GM12878 (cell line): ENCODE data around the gene PDE11A.

Experiments
- CTCF ChIP-seq, 3 experiments: IDR thresholded peaks in 2 of 3; conservative IDR thresholded peaks in 1 of 3; 2 replicates each; pipeline ENCODE4 v1.5.1; 2011; ENCODE audit warnings: low read depth in 3 of 3, low read length in 3 of 3, mild to moderate bottlenecking in 3 of 3, control low read depth in 2 of 3, moderate library complexity in 2 of 3, inconsistent platforms in 1 of 3, mixed read lengths in 1 of 3; ENCODE audit not compliant: control insufficient read depth in 2 of 3, insufficient read depth in 1 of 3; ENCODE audit errors: extremely low read depth in 1 of 3
- MYC ChIP-seq: IDR thresholded peaks from 2 replicates; pipeline ENCODE4 v1.6.1; 2011; ENCODE audit warnings: mild to moderate bottlenecking, low read length, moderate library complexity, inconsistent platforms; ENCODE audit not compliant: insufficient read depth, insufficient replicate concordance, insufficient read length, severe bottlenecking
- POLR2A ChIP-seq: IDR thresholded peaks from 2 replicates; pipeline ENCODE4 v1.6.1; 2011; ENCODE audit warnings: low read depth, mild to moderate bottlenecking, low read length
- ZZZ3 ChIP-seq: IDR thresholded peaks from 2 replicates; pipeline ENCODE4 v1.6.1; 2011; ENCODE audit warnings: low read depth; ENCODE audit not compliant: control insufficient read depth, insufficient read length

- TF ChIP-seq CTCF (IDR thresholded peaks at IDR 0.05 in 2 of 3, conservative IDR thresholded peaks at IDR 0.05 in 1 of 3; ENCODE audit: control insufficient read depth in 2 of 3, extremely low read depth in 1 of 3, insufficient read depth in 1 of 3, low read depth in 3 of 3, low read length in 3 of 3) (0 out of 6 replicates have a peak, but pooled peaks of 1 of the 3 experiments have one; percentile 6), ZZZ3 (no peak), POLR2A (no peak), MYC (no peak)
These were observed 379.8 kb downstream of the PDE11A start for GRCh38 chr2:177692783-177693269.
